ENCODE results near the gene CRB2. TPM values are rescaled to one million over a fixed set of nuclear protein-coding genes. Genes with fewer than 3 reads are reported as not detected.

The CRB2 gene
- total and polyA plus RNA-seq, 2 of the 13 experiments (the other 11 are each of a cell fraction or from before 2014, with no cell fraction given): 0.01 to 0.29 TPM

GRCh38 chr9:123310551-123311249, 45.3 kb upstream of the CRB2 start (continued):
- TF ChIP-seq FOXA1 (IDR thresholded peaks at IDR 0.05) (no peak), FOXA1 (CRISPR knock-in tag; IDR thresholded peaks at IDR 0.05) (0 out of 2 replicates have a peak, but pooled peaks have one; percentile 20), ARID5B (CRISPR knock-in tag; IDR thresholded peaks at IDR 0.05) (peak; percentile 35), TGIF2 (CRISPR knock-in tag; IDR thresholded peaks at IDR 0.05) (no peak), SMC3 (IDR thresholded peaks at IDR 0.05; ENCODE audit: low read length) (no peak), ZNF558 (CRISPR knock-in tag; IDR thresholded peaks at IDR 0.05; ENCODE audit: borderline replicate concordance) (no peak), FOXA3 (CRISPR knock-in tag; IDR thresholded peaks at IDR 0.05) (peak; percentile 51), GPBP1L1 (CRISPR knock-in tag; IDR thresholded peaks at IDR 0.05) (no peak), NR2F1 (CRISPR knock-in tag; IDR thresholded peaks at IDR 0.05) (peak in 1 of 2 experiments; percentile 60; a peak in 2 of 4 replicates), YY1 (IDR thresholded peaks at IDR 0.05; ENCODE audit: insufficient read depth, insufficient replicate concordance, low read depth, low read length) (no peak), DBP (CRISPR knock-in tag; IDR thresholded peaks at IDR 0.05; ENCODE audit: not compliant biosample characterization) (no peak), HMGXB3 (CRISPR knock-in tag; IDR thresholded peaks at IDR 0.05; ENCODE audit: borderline replicate concordance) (no peak), ZNF33A (CRISPR knock-in tag; IDR thresholded peaks at IDR 0.05; ENCODE audit: borderline replicate concordance) (no peak)
